NB4 (cell line): Measurements from ENCODE around the gene NTRK2.

Source experiments
- POLR2A ChIP-seq: IDR thresholded peaks from 2 replicates; pipeline ENCODE4 v1.6.1; 2011; ENCODE audit warnings: mild to moderate bottlenecking; ENCODE audit not compliant: insufficient read length; ENCODE audit errors: extremely low read depth
- TF ChIP-seq, protein P1 (sequence below): IDR thresholded peaks from one replicate; pipeline ENCODE4 v1.5.1; 2012; ENCODE audit warnings: low read depth, low read length
- TF ChIP-seq, protein P2 (sequence below): IDR thresholded peaks from 2 replicates; pipeline ENCODE4 v1.6.1; 2011; ENCODE audit warnings: low read depth, low read length

DNA sequence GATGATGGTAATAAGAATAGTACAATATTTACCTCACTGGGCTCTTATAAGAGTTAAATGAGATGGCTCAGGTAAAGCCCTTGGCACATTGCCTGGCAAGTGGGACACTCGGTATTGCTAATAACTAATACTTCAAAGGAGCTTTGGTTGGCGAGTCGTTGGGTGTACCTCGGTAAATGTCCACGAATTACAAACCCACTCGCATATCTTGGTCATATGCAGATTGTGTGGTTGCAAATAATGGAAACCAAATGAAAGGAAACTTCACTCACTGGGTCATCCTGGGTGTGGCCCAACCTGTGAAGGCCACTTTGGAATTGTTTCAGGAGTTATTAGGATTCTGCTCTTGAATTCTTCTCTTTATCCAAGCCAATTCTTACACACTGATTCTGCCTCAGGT is 147.5 kb downstream of the NTRK2 start:
- TF ChIP-seq, protein P1, sequence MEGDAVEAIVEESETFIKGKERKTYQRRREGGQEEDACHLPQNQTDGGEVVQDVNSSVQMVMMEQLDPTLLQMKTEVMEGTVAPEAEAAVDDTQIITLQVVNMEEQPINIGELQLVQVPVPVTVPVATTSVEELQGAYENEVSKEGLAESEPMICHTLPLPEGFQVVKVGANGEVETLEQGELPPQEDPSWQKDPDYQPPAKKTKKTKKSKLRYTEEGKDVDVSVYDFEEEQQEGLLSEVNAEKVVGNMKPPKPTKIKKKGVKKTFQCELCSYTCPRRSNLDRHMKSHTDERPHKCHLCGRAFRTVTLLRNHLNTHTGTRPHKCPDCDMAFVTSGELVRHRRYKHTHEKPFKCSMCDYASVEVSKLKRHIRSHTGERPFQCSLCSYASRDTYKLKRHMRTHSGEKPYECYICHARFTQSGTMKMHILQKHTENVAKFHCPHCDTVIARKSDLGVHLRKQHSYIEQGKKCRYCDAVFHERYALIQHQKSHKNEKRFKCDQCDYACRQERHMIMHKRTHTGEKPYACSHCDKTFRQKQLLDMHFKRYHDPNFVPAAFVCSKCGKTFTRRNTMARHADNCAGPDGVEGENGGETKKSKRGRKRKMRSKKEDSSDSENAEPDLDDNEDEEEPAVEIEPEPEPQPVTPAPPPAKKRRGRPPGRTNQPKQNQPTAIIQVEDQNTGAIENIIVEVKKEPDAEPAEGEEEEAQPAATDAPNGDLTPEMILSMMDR = no peak
- TF ChIP-seq, protein P2, sequence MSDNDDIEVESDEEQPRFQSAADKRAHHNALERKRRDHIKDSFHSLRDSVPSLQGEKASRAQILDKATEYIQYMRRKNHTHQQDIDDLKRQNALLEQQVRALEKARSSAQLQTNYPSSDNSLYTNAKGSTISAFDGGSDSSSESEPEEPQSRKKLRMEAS = no peak
- TF ChIP-seq POLR2A = no peak
